GM10266 (cell line): ENCODE results near the gene RPL4.

Source experiments
- DNase-seq: peaks from one replicate; pipeline ENCODE4 v3.0.0; 2012; ENCODE audit errors: extremely low spot score
- CTCF ChIP-seq: IDR thresholded peaks from 2 replicates; pipeline ENCODE4 v1.5.1; 2012; ENCODE audit warnings: mild to moderate bottlenecking, low read depth; ENCODE audit not compliant: control insufficient read depth, insufficient read depth; ENCODE audit errors: missing control alignments

Gene RPL4

GRCh38 chr15:66504563-66505429 lies at the start of gene RPL4, which contains the start of gene ZWILCH:
Gene RPL4, minus strand, starts transcription at chr15:66504855. Its CDS starts 65 bp downstream, at chr15:66504790.
Gene ZWILCH, plus strand, starts transcription at chr15:66505326. Its CDS starts 13 bp downstream, at chr15:66505339.
- TF ChIP-seq CTCF, result no peak
- peak; percentile 73 for DNase-seq

- DNase-seq, result no peak
- TF ChIP-seq CTCF, result no peak
Observed at GRCh38 chr15:66545255-66545654, 40.6 kb upstream of the RPL4 start.

DNA sequence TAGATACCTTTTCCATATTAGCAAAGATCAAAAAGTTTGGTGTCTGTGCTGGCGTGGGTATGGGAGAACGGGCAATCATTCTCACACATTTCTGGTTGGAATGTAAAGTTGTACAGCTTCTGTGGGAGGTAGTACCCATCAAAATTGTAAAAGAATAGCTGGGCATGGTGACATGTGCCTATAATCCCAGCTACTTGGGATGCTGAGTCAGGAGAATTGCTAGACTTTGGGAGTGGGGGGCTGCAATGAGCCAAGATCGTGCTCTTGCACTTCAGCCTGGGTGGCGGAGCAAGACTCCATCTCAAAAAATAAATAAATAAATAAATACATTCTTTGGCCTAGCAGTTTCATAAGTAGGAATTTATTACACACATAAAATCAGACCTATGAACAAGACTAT lies 38.2 kb upstream of the RPL4 start:
- DNase-seq, result no peak

GRCh38 chr15:66535056-66535455 lies 30.4 kb upstream of the RPL4 start:
- no peak for TF ChIP-seq CTCF
- DNase-seq, result no peak

More for the DNA sequence above, 38.2 kb upstream of the RPL4 start:
- no peak for TF ChIP-seq CTCF

GRCh38 chr15:66524838-66525237 lies 20.2 kb upstream of the RPL4 start:
- TF ChIP-seq CTCF, result no peak
- DNase-seq, result no peak

- DNase-seq, result no peak
- no peak for TF ChIP-seq CTCF
Observed at GRCh38 chr15:66523926-66524325, 19.3 kb upstream of the RPL4 start.

- DNase-seq, result no peak
- TF ChIP-seq CTCF, result no peak
Observed at GRCh38 chr15:66515901-66516322, 11.3 kb upstream of the RPL4 start.
